ENCODE results near the gene ARID3B. TPM values are rescaled to one million over a fixed set of nuclear protein-coding genes. Genes with fewer than 3 reads are reported as not detected.

Gene ARID3B
- total and polyA plus RNA-seq, 2 of the 13 experiments (the other 11 are each of a cell fraction or from before 2014, with no cell fraction given) = 5.3 to 12.8 TPM

GRCh38 chr15:74545776-74546656 is 5.0 kb downstream of the ARID3B start (continued):
- TF ChIP-seq RFX3 (CRISPR knock-in tag; IDR thresholded peaks at IDR 0.05) (no peak), RCOR2 (CRISPR knock-in tag; IDR thresholded peaks at IDR 0.05) (peak; percentile 64; the same call in 1 of the 2 replicates), ZNF839 (CRISPR knock-in tag; IDR thresholded peaks at IDR 0.05; ENCODE audit: borderline replicate concordance) (no peak), MED13 (CRISPR knock-in tag; IDR thresholded peaks at IDR 0.05) (no peak), SMAD1 (CRISPR knock-in tag; IDR thresholded peaks at IDR 0.05; ENCODE audit: borderline replicate concordance, low read depth) (no peak), ZBTB3 (CRISPR knock-in tag; IDR thresholded peaks at IDR 0.05; ENCODE audit: borderline replicate concordance, low read depth) (no peak), EHMT2 (IDR thresholded peaks at IDR 0.05; ENCODE audit: borderline replicate concordance, low read depth, low read length) (no peak), ZFP36L1 (CRISPR knock-in tag; IDR thresholded peaks at IDR 0.05) (peak; percentile 94; the same call in 1 of the 2 replicates), ZMAT5 (CRISPR knock-in tag; IDR thresholded peaks at IDR 0.05; ENCODE audit: borderline replicate concordance, low read depth) (no peak), TAF1 (CRISPR knock-in tag; IDR thresholded peaks at IDR 0.05) (no peak), MED1 (CRISPR knock-in tag; IDR thresholded peaks at IDR 0.05) (peak; percentile 91), PBX2 (CRISPR knock-in tag; IDR thresholded peaks at IDR 0.05) (0 out of 2 replicates have a peak, but pooled peaks have one; percentile 45), ARHGAP35 (CRISPR knock-in tag; IDR thresholded peaks at IDR 0.05; ENCODE audit: borderline replicate concordance) (peak; percentile 64; the same call in 1 of the 2 replicates), HNF1A (IDR thresholded peaks at IDR 0.05; ENCODE audit: low read depth) (peak; percentile 36; the same call in 1 of the 2 replicates), HNF1A (CRISPR knock-in tag; IDR thresholded peaks at IDR 0.05; ENCODE audit: borderline replicate concordance) (peak; percentile 85), PBX3 (CRISPR knock-in tag; IDR thresholded peaks at IDR 0.05; ENCODE audit: borderline replicate concordance) (no peak), ATF2 (CRISPR knock-in tag; IDR thresholded peaks at IDR 0.05) (peak; percentile 91), PLRG1 (conservative IDR thresholded peaks at IDR 0.05) (no peak), CHCHD3 (CRISPR knock-in tag; IDR thresholded peaks at IDR 0.05) (no peak), ZC3H13 (CRISPR knock-in tag; IDR thresholded peaks at IDR 0.05) (no peak; the same call in 1 of the 2 replicates), ZNF891 (CRISPR knock-in tag; IDR thresholded peaks at IDR 0.05) (peak; percentile 49; the same call in 1 of the 2 replicates)

Measured in HepG2 (cell line).